A549 treated with AZD9567 at 1 μM for 4 hours (cell line): ENCODE results near the gene ASPSCR1. TPM values are rescaled to one million over a fixed set of nuclear protein-coding genes. Genes with fewer than 3 reads are reported as not detected.

ENCODE experiments used
- total RNA-seq: library from RNA; stranded (reverse); fragments of 200-300 nt; extraction: Qiagen RNA extraction; gene quantifications from 5 replicates; pipeline ENCODE4 v1.2.3, GENCODE V29; 2022; ENCODE audit not compliant: insufficient read depth

Gene ASPSCR1
- 20.2 to 29.6 TPM (median 27.4 TPM) in 5 replicates for total RNA-seq

GRCh38 chr17:81977211-81977808 lies at the start of gene ASPSCR1:
TSS of gene ASPSCR1 (plus strand) at chr17:81977629. CDS start at chr17:81977647, 18 bp downstream.

GRCh38 chr17:81927653-81928543 lies 49.5 kb upstream of the ASPSCR1 start, which contains the start of gene MAFG:
TSS of gene MAFG (minus strand) at chr17:81927735. CDS start at chr17:81923185, 4,550 bp downstream.

GRCh38 chr17:81947189-81947588 lies 30.2 kb upstream of the ASPSCR1 start, which contains the start of gene MYADML2:
TSS of gene MYADML2 (minus strand) at chr17:81947233. CDS start at chr17:81941741, 5,492 bp downstream.

GRCh38 chr17:81961087-81961511 lies 16.3 kb upstream of the ASPSCR1 start, which contains the start of gene NOTUM:
TSS of gene NOTUM (minus strand) at chr17:81961187. CDS start at chr17:81960909, 278 bp downstream.

GRCh38 chr17:82022310-82022980 lies 45.0 kb downstream of the ASPSCR1 start, which contains the start of gene CENPX:
TSS of gene CENPX (minus strand) at chr17:82022878. CDS start at chr17:82022861, 17 bp downstream.

GRCh38 chr17:82022981-82023446 lies 45.6 kb downstream of the ASPSCR1 start, which contains the start of gene LRRC45:
TSS of gene LRRC45 (plus strand) at chr17:82023305. CDS start at chr17:82023644, 339 bp downstream.

GRCh38 chr17:82031303-82031884 lies 54.0 kb downstream of the ASPSCR1 start, which contains the start of gene RAC3:
TSS of gene RAC3 (plus strand) at chr17:82031678. CDS start at chr17:82031762, 84 bp downstream.

GRCh38 chr17:82037092-82037888 lies 59.9 kb downstream of the ASPSCR1 start, which contains the start of gene DCXR:
TSS of gene DCXR (minus strand) at chr17:82037697. CDS start at chr17:82037682, 15 bp downstream.

GRCh38 chr17:82051776-82052637 lies 74.6 kb downstream of the ASPSCR1 start, which contains the start of the genes GPS1 and RFNG:
TSS of gene GPS1 (plus strand) at chr17:82051898. CDS start at chr17:82051932, 34 bp downstream.
TSS of gene RFNG (minus strand) at chr17:82051811. CDS start at chr17:82051766, 45 bp downstream.

GRCh38 chr17:82065638-82066303 lies 88.3 kb downstream of the ASPSCR1 start, which contains the start of gene DUS1L:
TSS of gene DUS1L (minus strand) at chr17:82065804. CDS start at chr17:82065059, 745 bp downstream.

Other genes starting within 250 kb of the ASPSCR1 start
- gene GCGR, start 173.5 kb upstream of the ASPSCR1 start, total RNA-seq, result 0.23 to 0.34 TPM (median 0.27 TPM) in 4 of 5 replicates, not detected in the other
- gene MCRIP1, start 144.3 kb upstream of the ASPSCR1 start, total RNA-seq, result 94.0 to 106 TPM (median 105 TPM) in 5 replicates
- gene PPP1R27, start 142.6 kb upstream of the ASPSCR1 start, total RNA-seq, result 0.26 to 0.38 TPM (median 0.29 TPM) in 3 of 5 replicates, not detected in the others
- 687 to 859 TPM (median 711 TPM) in 5 replicates for gene P4HB, start 117.1 kb upstream of the ASPSCR1 start, total RNA-seq
- 554 to 671 TPM (median 613 TPM) in 5 replicates for gene ARHGDIA, start 106.3 kb upstream of the ASPSCR1 start, total RNA-seq
- gene ALYREF, start 86.0 kb upstream of the ASPSCR1 start, total RNA-seq, result 198 to 235 TPM (median 220 TPM) in 5 replicates
- 168 to 303 TPM (median 290 TPM) in 5 replicates for gene ANAPC11, start 85.9 kb upstream of the ASPSCR1 start, total RNA-seq
- 0.28 to 0.60 TPM (median 0.49 TPM) in 4 of 5 replicates, not detected in the other for gene NPB, start 75.4 kb upstream of the ASPSCR1 start, total RNA-seq
- 17.3 to 20.1 TPM (median 19.1 TPM) in 5 replicates for gene PCYT2, start 66.2 kb upstream of the ASPSCR1 start, total RNA-seq
- gene SIRT7, start 59.5 kb upstream of the ASPSCR1 start, total RNA-seq, result 30.1 to 52.5 TPM (median 49.2 TPM) in 5 replicates
- gene MAFG, start 49.9 kb upstream of the ASPSCR1 start, total RNA-seq, result 22.5 to 38.3 TPM (median 33.1 TPM) in 5 replicates
- gene PYCR1, start 40.3 kb upstream of the ASPSCR1 start, total RNA-seq, result 80.7 to 124 TPM (median 87.4 TPM) in 5 replicates
- not detected in 5 replicates for gene MYADML2, start 30.4 kb upstream of the ASPSCR1 start, total RNA-seq
- 0.23 to 0.62 TPM (median 0.33 TPM) in 4 of 5 replicates, not detected in the other for gene NOTUM, start 16.4 kb upstream of the ASPSCR1 start, total RNA-seq
- 163 to 207 TPM (median 195 TPM) in 5 replicates for gene CENPX, start 45.2 kb downstream of the ASPSCR1 start, total RNA-seq
- gene LRRC45, start 45.7 kb downstream of the ASPSCR1 start, total RNA-seq, result 7.8 to 17.0 TPM (median 14.7 TPM) in 5 replicates
- 19.0 to 41.3 TPM (median 38.5 TPM) in 5 replicates for gene RAC3, start 54.0 kb downstream of the ASPSCR1 start, total RNA-seq
- 76.5 to 117 TPM (median 111 TPM) in 5 replicates for gene DCXR, start 60.1 kb downstream of the ASPSCR1 start, total RNA-seq
- gene RFNG, start 74.2 kb downstream of the ASPSCR1 start, total RNA-seq, result 20.8 to 24.8 TPM (median 24.4 TPM) in 5 replicates
- gene GPS1, start 74.3 kb downstream of the ASPSCR1 start, total RNA-seq, result 120 to 154 TPM (median 137 TPM) in 5 replicates
- 74.1 to 147 TPM (median 143 TPM) in 5 replicates for gene DUS1L, start 88.2 kb downstream of the ASPSCR1 start, total RNA-seq
- 91.1 to 158 TPM (median 149 TPM) in 5 replicates for gene FASN, start 120.6 kb downstream of the ASPSCR1 start, total RNA-seq
- gene CCDC57, start 235.2 kb downstream of the ASPSCR1 start, total RNA-seq, result 8.8 to 30.2 TPM (median 26.3 TPM) in 5 replicates